ENCODE data around the gene ARHGAP32.
"Not testable (repeated sequence)": the region's sequence is repeated elsewhere in the genome, so short reads cannot be mapped to it uniquely, and the experiment has no call there.

The ARHGAP32 gene

DNA sequence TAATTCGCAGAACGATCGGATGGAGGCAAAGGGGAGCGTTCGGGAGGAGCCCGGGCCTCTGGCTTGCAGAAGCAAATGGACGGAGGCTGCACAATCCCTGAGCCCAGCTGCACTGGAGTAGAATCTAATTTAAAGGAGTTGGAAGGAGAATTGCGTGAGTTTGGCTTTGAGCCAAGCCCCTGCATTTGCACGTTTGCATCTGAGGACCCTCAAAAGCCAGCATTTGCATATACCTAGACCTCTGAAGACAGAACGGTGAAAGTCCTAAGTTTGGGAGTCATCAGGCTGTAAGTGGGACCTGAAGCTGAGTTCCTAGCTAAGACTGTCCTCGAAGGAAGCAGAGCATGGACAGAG is 265.0 kb downstream of the ARHGAP32 start:
- Histone ChIP-seq H4K20me1 (no peaks in the 10 kb centered on the region), H3K9ac (no peak overlapping the region), H3K4me2 (peak overlapping the region in 6 of 11 experiments; percentile 55 to 76 (median 66); a peak in 3 of 22 replicates), H3K36me3 (no peaks in the 10 kb centered on the region), H3K4me3 (no peak overlapping the region), H3K27me3 (no peaks in the 10 kb centered on the region), H3K9me3 (replicated peaks in 1 of 11) (no peaks in the 10 kb centered on the region), H3K27ac (no peak overlapping the region), H3K4me1 (peaks cover 26 to 40% (median 28%) of the 10 kb centered on the region in 10 experiments)
- TF ChIP-seq Cebpa-rat (IDR thresholded peaks at IDR 0.05), result no peak

DNA sequence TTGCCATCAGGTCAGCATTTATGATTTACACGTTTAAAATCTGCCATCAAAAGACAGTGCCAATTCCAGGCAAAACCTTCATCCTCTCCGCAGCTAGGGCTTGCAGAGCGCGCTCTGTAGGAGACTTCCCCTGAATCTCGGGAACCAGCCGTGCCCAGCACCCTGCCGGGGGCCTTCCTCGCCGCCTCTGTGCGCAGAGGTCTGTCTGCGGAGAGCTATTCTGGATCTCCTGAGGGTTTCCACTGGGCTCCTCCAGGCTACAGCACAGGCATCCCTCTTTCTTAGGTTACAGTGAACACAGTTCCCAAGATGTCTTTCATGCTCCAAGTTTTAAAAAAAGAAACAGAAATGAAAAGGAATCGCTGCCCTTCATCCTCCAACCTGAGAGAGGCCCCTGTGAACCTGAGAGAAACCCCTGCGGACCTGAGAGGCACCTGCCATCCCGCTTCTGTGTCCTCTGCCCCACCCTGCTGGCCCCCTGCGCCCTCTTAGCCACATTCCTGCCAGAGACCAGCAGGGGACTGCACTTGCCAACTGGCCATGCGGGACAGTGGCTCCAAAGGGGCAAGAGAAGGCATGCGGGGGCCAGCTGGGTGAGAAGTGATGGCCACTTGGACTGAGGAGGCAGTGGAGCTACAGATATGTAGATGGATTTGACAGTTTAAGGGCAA is 265.6 kb downstream of the ARHGAP32 start:
- Histone ChIP-seq H3K9me3 (replicated peaks in 1 of 11) (no peaks in the 10 kb centered on the region), H3K4me2 (no peak overlapping the region), H3K4me1 (peaks cover 26 to 36% (median 32%) of the 10 kb centered on the region in 10 experiments), H3K4me3 (no peak overlapping the region), H3K27me3 (no peaks in the 10 kb centered on the region), H3K9ac (no peak overlapping the region), H3K36me3 (no peaks in the 10 kb centered on the region), H4K20me1 (no peaks in the 10 kb centered on the region), H3K27ac (no peak overlapping the region)
- no peak for TF ChIP-seq Cebpa-rat (IDR thresholded peaks at IDR 0.05)

DNA sequence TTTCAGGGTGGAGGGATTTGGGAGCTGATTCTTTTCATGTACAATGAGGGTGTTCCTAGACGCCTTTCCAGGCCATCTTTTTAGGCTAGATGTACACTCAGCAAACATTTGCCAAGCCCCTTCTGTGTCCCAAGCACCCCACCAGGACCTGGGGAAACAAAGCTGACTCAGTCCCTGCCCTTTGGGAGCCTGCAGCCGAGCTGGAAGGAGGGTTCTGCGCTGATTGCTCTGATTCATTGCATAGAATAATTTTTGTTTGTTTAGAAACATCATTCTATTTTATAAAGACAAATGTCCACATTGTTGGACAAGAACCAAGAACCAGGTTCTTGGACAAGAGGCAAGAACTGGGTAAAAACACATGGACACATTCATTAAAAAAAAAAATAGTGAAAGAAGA is 266.1 kb downstream of the ARHGAP32 start:
- Histone ChIP-seq H3K4me3 (no peak overlapping the region), H3K9me3 (replicated peaks in 1 of 11) (no peaks in the 10 kb centered on the region), H4K20me1 (no peaks in the 10 kb centered on the region), H3K27me3 (no peaks in the 10 kb centered on the region), H3K9ac (no peak overlapping the region), H3K27ac (no peak overlapping the region), H3K36me3 (no peaks in the 10 kb centered on the region), H3K4me2 (no peak overlapping the region), H3K4me1 (peaks cover 26 to 39% (median 30%) of the 10 kb centered on the region in 10 experiments)
- no peak for TF ChIP-seq Cebpa-rat (IDR thresholded peaks at IDR 0.05)

DNA sequence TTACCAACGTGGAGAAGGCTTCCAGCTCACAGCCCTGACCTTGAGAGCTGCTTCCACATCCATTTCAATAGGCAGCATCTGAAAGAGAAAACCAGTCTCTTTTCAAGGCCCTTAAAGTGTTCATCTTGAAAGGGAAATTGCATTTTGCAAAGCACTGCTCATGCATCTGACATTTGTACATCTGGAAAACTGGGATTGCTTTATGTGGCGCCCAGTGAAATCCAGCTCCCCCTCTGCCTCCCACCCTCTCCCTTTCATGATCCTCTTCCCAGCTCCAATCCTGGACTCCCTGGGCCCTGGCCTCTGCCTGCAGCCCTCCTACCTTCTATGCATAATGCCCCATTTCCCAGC is 266.9 kb downstream of the ARHGAP32 start:
- peaks cover 26 to 40% (median 29%) of the 10 kb centered on the region in 10 experiments for H3K4me1 ChIP-seq
- H3K9me3 ChIP-seq (replicated peaks in 1 of 11), result no peaks in the 10 kb centered on the region
- no peaks in the 10 kb centered on the region for H4K20me1 ChIP-seq
- no peak for TF ChIP-seq Cebpa-rat (IDR thresholded peaks at IDR 0.05)
- H3K27ac ChIP-seq, result no peak overlapping the region
- no peaks in the 10 kb centered on the region for H3K27me3 ChIP-seq
- no peak overlapping the region for H3K9ac ChIP-seq
- H3K4me2 ChIP-seq, result no peak overlapping the region
- no peaks in the 10 kb centered on the region for H3K36me3 ChIP-seq
- no peak overlapping the region for H3K4me3 ChIP-seq

DNA sequence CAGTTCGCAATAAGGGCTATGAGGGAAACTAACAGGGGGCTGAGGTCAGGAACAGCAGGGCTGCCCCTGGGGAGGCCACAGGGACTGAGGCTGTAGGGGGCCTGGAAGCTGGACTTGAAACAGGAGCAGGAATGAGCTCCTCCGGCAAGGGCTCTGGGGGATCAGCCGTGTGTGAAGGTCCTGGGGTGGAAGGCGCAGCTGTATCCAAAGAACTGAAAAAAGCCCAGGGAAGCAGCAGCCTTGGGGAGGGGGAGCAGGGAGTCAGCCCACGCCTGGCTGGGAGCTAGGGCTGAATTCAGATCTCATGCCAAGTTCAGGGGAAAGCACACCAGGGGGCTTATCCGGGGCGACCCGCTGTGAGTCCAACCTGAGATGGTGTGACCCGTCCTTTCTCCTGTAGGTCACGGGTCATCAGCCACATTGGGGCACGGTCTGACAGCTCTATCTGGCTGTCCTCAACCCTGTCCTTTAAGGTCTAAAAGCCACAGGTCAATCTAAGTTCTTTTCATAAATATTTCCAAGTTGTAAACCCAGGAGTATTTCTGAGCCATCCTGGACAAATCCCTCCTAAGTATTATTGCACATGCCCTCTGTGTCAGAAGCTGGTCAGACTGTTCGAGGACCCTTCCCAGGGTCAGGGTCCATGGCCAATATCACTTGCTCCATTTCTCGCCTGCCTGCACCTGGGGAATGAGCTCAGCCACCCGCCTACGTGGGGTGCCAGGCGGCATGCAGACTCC is 267.4 kb downstream of the ARHGAP32 start:
- H3K4me3 ChIP-seq, result no peak overlapping the region
- no peaks in the 10 kb centered on the region for H3K36me3 ChIP-seq
- H3K9ac ChIP-seq, result no peak overlapping the region
- H3K4me2 ChIP-seq, result no peak overlapping the region
- peaks cover 23 to 44% (median 27%) of the 10 kb centered on the region in 10 experiments for H3K4me1 ChIP-seq
- H4K20me1 ChIP-seq, result no peaks in the 10 kb centered on the region
- H3K27me3 ChIP-seq, result no peaks in the 10 kb centered on the region
- H3K27ac ChIP-seq, result no peak overlapping the region
- TF ChIP-seq Cebpa-rat (IDR thresholded peaks at IDR 0.05), result no peak
- H3K9me3 ChIP-seq (replicated peaks in 1 of 11), result no peaks in the 10 kb centered on the region

DNA sequence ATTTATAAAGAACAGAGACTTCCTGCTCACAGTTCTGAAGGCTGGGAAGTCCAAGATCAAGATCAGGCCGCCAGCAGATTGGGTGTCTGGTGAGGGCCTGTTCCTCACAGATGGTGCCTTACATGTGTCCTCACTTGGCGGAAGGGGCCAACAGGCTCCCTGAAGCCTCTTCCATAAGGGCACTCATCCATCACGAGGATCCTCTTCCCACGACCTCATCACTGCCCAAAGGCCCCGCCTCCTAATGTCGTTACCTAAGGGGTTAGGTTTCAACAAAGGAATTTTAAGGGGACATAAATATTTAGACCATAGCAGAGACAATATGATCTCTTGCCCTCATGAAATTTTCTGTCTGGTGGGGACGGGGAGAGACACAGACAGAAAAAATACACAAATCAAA is 268.0 kb downstream of the ARHGAP32 start:
- Histone ChIP-seq H4K20me1 (no peaks in the 10 kb centered on the region), H3K4me3 (no peak overlapping the region), H3K36me3 (no peaks in the 10 kb centered on the region), H3K4me1 (peaks cover 23 to 44% (median 27%) of the 10 kb centered on the region in 10 experiments), H3K4me2 (no peak overlapping the region; a peak in 1 of 22 replicates), H3K9ac (no peak overlapping the region), H3K27me3 (no peaks in the 10 kb centered on the region), H3K27ac (no peak overlapping the region), H3K9me3 (replicated peaks in 1 of 11) (no peaks in the 10 kb centered on the region)
- TF ChIP-seq Cebpa-rat (IDR thresholded peaks at IDR 0.05), result no peak

DNA sequence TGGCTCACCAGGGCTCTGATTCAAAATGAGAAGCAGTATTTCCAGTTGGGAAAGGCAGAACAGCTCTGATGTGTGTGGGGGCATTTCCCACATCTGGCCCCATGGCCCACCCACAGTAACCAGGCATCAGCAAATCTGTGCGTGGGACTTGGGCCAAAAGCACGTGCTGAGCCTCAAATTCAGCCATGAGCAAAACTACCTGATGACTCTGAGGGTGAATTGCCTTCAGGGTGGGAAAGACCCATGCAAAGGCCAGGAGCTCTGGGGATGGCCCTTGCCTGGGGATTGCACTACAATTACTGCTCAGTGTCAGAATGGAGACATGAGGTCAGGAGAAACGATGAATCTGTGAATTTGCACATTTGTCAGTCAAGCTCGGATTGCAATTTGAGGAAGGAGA is 270.3 kb downstream of the ARHGAP32 start:
- Histone ChIP-seq H3K36me3 (no peaks in the 10 kb centered on the region), H3K27ac (no peak overlapping the region), H3K4me1 (peaks cover 16 to 46% (median 21%) of the 10 kb centered on the region in 10 experiments), H4K20me1 (no peaks in the 10 kb centered on the region), H3K27me3 (no peaks in the 10 kb centered on the region), H3K9me3 (replicated peaks in 1 of 11) (no peaks in the 10 kb centered on the region), H3K4me3 (no peak overlapping the region), H3K4me2 (peak overlapping the region in 2 of 11 experiments; percentile 43 to 56; a peak in 4 of 22 replicates), H3K9ac (no peak overlapping the region)
- no peak for TF ChIP-seq Cebpa-rat (IDR thresholded peaks at IDR 0.05)

DNA sequence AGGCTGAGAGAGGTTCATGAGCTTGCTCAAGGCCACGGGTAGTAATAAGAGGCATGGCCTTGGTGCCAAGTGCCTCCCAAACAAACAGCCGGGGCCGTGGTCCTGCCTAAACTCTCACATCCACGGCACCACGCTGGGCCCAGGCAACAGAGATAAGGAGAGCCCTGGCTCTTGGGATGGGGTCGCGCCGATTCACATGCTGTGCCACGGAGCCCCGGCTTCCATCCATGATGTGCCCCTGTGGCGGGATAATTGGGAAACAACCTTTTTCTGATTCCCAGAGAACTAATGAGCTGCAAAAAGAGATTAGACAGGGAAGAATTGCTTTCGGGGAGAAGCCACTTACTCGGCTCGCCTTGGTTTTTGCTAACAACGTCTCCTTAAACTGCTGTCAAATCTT is 271.5 kb downstream of the ARHGAP32 start:
- no peaks in the 10 kb centered on the region for H3K9me3 ChIP-seq (replicated peaks in 1 of 11)
- TF ChIP-seq Cebpa-rat (IDR thresholded peaks at IDR 0.05), result no peak
- H3K4me3 ChIP-seq, result no peak overlapping the region
- H3K4me1 ChIP-seq, result peaks cover 16 to 50% (median 22%) of the 10 kb centered on the region in 10 experiments
- no peak overlapping the region for H3K9ac ChIP-seq
- H3K27ac ChIP-seq, result no peak overlapping the region
- no peaks in the 10 kb centered on the region for H4K20me1 ChIP-seq
- no peaks in the 10 kb centered on the region for H3K36me3 ChIP-seq
- no peaks in the 10 kb centered on the region for H3K27me3 ChIP-seq
- H3K4me2 ChIP-seq, result no peak overlapping the region; a peak in 1 of 22 replicates

DNA sequence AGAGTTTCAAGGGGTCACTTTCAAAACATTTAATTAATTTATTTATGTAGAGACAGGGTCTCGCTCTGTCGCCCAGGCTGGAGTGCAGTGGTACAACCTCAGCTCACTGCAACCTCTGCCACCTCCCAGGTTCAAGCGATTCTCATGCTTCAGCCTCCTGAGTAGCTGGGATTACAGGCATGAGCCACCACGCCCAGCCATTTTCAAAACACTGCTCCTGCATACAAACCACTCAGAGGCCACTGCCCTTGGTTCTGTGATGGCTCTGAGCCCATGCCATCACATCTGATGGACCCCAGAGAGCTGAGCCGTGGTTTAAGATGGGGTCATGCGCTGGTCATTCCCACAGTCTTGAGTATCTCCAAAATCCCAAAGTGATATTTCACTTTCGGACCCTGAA is 272.5 kb downstream of the ARHGAP32 start:
- Histone ChIP-seq H3K4me2 (peak overlapping the region; percentile 52 to 92 (median 69)), H3K4me1 (peaks cover 16 to 50% (median 22%) of the 10 kb centered on the region in 10 experiments)
- H3K36me3 ChIP-seq; H3K27ac ChIP-seq; H3K9me3 ChIP-seq (replicated peaks in 1 of 11); H3K27me3 ChIP-seq; H3K9ac ChIP-seq; H4K20me1 ChIP-seq; H3K4me3 ChIP-seq: not testable (repeated sequence)

DNA sequence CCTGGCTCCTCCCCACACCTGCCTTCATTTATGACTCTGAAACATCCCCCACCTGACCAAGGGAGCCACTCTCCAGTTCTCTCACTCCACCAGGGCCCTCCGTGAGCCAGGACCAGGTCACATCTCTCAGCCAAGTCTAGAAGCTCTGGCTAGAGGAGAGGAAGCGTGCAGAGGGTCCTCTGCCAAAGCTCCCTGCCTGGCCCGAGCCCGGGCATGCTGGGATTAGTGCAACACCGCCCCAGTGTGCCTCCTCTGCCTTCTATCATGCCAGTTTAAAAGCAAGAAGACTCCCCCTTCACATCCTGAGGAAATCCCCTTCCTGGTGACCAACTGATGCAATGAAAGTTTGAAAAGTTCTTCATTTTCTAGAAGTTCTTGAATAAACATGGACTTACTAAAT is 272.9 kb downstream of the ARHGAP32 start:
- TF ChIP-seq Cebpa-rat (IDR thresholded peaks at IDR 0.05), result no peak
- Histone ChIP-seq H3K27ac (peak overlapping the region in 4 of 11 experiments; percentile 4 to 39 (median 14); a peak in 2 of 22 replicates), H3K27me3 (no peaks in the 10 kb centered on the region), H3K9ac (no peak overlapping the region), H3K36me3 (no peaks in the 10 kb centered on the region), H3K4me2 (peak overlapping the region; percentile 52 to 92 (median 69)), H3K4me3 (no peak overlapping the region), H3K4me1 (peaks cover 16 to 50% (median 22%) of the 10 kb centered on the region in 10 experiments), H4K20me1 (no peaks in the 10 kb centered on the region), H3K9me3 (replicated peaks in 1 of 11) (no peaks in the 10 kb centered on the region)
